ENCODE measurements around the gene ARHGAP32.

The ARHGAP32 gene

DNA sequence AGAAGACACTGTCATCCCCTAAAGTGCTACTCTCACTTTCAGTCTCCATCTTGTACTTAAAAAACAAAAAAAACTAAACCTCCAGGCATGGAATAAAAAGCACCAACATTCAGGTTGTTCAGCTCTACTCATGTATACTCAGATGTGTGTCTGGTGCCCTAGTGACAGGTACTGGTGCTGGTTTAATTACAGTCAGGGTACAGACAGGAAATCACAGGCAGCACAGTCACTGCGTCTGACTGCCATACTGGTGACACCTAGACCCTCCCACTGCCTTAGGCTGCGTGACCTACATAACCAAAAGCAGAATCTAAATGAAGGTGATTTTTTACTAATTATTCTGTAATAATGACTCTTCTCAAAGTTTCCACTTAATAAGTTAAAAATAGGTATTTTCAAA, at the start of gene ARHGAP32:
Gene ARHGAP32, minus strand, starts transcription at position 176 of the 400 bp plus-strand sequence. Its CDS starts 127 bp downstream, at position 49.
- DNase-seq = no peak

DNA sequence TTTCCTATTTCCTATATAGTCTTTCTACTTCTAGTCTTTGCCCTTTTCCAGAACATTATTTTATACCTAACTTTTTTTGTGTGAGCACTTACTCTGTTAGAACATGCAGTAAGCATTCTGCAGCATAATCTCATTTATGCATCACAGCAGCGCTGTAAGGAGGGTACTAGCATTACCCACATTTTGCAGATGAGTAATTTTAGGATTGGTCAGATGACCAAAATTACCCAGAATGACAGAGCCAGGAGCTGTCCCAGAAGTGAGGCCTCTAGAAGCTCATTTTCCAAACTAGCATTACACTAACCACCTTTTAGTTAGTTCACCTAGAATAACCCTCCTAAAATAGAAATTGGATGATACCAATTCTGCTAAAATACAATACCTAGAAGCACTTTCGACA, 47.1 kb upstream of the ARHGAP32 start:
- DNase-seq = no peak

DNA sequence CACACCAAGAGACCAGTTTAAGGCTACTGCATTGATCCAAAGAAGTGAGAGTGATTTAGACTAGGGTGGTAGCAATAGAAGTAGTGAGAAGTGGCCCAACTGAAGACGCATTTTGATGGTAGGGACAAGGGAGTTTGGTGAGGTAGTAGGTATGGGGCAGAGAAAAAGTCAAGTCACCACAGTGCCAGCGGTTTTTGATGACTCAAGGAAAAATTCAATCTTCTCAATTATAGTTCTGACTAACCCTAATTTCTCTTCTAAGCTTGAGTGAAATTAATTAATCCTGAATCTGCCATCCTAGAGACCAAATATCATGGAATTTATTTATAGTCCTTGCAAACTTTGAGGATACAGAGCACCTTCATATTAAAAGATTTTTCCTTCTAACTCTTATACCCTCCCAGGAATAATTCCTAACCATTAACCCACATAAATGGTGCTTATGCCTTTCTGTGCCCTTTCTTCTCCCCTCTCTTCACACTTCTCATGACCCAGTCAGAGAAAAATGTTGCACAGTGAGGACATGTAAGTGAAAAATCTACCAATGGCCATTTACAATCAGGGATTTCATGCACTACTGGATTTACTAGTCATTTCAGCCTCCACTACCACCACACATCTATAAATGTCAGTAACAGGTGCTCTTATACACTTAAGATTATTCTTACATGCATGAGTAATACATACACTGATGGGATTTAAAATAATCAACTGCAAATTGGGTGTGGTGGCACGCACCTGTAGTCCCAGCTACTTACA, 45.9 kb upstream of the ARHGAP32 start:
- DNase-seq = no peak

DNA sequence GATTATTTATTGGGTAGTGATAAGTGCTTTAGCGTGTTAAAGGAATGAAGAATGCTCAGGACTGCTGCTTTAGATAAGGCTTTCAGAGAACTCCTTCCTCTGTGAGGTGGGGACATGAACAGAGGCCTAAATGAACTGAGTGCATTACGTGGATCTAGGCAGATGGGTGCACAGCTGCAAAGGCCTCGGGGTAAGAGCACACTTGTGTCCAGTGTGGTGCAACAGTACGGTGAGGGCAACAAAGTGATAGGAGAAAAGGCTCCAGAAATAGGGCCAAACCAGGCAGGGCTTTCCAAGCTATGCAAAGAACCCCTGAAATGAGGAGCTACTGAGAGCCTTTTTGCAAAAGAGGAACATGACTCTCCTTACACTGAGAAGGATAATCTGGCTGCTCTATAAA, 45.3 kb upstream of the ARHGAP32 start:
- DNase-seq = no peak

DNA sequence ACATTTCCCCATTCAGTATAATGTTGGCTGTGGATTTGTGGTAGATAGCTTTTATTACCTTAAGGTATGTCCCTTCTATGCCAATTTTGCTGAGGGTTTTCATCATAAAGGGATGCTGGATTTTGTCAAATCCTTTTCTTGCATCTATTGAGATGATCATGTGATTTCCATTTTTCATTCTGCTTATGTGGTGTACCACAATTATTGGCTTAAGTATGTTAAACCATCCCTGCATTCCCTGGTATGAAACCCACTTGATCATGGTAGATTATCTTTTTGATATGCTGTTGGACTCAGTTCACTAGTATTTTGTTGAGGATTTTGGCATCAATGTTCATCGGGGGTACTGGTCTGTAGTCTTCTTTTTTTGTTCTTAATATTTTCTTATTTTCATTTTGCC, 44.7 kb upstream of the ARHGAP32 start:
- no peak for DNase-seq

DNA sequence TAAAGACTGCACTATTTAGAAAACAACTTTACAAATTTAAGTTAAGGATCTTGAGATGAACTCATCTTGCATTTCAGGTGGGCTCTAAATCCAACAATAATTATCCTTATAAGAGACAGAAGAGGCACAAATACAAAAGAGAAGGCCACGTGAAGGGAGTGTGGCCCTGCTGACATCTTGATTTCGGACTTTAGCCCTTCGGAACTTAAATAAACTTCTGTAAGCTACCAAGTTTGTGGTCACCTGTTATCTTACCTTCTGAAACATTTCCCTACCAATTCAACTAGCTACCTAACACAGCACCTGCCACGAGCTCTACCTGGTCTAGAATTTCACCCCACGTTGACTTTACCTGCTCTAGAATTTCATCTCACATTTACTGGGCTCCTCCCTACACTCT, 42.9 kb upstream of the ARHGAP32 start:
- DNase-seq = no peak

DNA sequence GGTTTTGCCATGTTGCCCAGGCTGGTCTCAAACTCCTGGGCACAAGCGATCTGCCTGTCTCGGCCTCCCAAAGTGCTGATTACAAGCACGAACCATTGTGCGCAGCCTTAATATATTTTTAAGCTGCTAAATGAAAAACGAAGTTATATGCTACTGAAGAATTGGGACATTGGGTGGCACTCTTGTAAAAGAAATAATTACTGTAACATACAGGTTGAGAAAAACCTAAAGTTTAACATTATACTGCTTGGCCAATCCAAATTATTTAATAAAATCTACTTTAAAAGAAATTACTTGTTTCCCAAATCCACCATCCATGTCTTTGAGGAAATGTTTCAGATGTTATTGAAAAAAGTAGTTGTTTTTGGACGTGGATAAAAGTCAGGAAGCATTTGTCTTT, 37.9 kb upstream of the ARHGAP32 start:
- peak; percentile 23 for DNase-seq

DNA sequence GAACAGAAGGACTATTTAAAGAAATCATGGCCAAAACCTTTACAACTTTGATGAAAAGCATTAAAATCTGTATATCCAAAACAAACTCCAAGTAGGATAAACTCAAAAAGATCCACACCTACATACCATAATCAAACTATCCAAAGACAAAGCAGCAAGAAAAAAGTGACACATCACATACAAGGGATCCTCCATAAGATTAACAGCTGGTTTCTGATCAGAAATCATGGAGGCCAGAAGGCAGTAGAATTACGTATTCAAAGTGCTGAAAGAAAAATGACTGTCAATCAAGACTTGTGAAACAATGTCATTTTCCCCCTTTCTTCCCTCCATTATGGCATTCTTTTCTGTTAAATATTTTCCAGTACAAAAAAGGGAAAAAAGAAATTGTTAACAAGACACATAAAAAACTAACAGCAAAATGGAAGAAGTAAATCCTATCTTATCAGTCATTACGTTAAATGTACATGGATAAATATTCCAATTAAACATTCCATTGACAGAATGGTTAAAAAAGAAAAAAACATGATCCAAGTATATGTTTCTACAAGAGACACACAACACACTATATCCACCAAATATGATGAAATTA, 34.2 kb upstream of the ARHGAP32 start:
- no peak for DNase-seq

DNA sequence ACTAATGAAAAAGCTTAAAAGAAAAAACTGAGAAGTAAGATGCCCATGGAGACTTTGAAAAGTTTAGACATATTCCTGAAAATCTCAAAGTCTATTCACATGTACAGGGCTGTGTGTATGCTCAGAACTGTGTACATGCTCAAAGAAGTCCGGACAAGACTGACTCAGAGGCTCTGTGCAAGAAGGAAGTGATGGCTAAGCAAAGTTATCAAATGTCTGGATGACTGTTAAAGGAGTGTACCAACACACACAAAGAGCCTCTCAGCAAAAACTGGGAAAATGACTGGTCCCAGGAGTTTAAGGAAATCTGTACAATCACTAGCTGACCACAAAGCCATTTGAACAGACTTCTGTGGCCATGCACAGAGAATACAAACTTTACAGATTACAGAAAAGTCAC, 33.1 kb upstream of the ARHGAP32 start:
- DNase-seq = peak; percentile 28

DNA sequence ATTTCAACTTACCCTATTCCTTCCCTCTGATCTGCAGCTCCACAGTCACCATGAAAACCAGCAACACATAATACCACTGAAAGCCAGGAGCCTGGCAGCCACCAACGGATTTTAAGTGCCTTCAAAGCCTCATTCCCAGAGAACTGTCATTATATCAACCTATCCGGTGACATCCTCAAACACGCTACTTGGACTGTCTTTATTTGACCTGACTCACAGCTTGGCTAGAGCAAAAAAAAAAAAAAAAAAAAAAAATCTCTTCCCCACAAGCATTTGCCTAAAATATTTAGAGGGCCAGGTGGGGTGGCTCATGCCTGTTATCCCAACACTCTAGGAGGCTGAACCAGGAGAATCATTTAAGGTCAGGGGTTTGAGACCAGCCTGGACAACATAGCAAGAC, 32.4 kb upstream of the ARHGAP32 start:
- DNase-seq = no peak

DNA sequence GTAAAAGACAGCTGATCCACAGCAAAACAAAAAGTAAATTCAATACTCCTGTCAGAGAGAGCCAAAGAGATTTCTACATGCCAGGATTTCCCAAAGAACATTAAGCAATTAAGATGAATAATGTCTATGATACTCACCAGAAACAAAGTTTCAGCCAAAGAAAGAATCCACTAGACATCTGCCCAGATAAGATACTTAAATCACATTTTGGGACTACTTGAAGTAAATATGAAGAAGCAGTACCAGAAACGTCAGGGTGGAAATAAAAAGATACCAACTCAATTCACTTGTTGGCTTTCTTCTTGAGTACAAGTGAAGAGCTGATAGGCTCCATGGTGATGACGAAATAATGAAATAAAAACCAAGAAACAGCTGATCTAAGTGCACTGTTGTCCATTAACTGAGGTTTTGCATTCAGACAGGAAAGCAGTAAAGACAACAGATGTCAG, 31.6 kb upstream of the ARHGAP32 start:
- DNase-seq = peak; percentile 33

DNA sequence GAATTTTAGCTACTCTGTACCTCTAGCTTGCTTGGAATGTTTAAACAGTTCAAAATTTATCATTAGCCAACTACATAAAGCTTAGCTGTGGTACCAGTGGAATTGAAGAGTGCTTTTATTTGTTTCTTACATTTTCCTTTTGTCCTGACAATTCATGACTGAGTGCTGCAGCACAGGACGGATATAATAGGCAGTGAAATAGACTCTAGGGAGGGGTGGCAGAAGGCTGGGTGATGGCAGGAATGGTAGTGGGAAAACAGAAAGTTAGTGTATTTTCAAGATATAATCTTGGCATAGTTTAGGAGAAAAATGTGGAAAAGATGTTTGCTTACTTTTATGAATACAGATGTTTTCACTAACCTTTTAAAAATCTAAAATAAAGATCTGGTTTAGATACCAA, 31.1 kb upstream of the ARHGAP32 start:
- DNase-seq = no peak

DNA sequence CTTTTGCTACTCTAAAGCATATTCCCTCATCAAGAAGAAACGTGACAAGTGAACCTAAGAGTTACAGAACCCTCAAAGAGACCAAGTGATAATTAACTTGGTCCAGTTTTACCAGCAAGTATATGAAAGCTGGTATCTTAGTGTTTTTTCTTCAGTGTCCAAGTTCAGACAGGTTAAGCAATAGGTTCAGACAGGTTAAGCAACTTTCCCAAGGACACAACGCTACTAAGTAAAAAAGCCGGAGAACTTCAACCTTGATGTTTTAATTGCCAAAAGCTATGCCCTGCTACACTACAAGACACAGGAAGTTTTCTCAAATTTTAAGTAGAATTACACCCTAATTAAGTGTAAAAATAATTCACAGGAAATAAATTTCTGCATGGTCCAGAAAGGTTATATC, 30.0 kb upstream of the ARHGAP32 start:
- DNase-seq = no peak

DNA sequence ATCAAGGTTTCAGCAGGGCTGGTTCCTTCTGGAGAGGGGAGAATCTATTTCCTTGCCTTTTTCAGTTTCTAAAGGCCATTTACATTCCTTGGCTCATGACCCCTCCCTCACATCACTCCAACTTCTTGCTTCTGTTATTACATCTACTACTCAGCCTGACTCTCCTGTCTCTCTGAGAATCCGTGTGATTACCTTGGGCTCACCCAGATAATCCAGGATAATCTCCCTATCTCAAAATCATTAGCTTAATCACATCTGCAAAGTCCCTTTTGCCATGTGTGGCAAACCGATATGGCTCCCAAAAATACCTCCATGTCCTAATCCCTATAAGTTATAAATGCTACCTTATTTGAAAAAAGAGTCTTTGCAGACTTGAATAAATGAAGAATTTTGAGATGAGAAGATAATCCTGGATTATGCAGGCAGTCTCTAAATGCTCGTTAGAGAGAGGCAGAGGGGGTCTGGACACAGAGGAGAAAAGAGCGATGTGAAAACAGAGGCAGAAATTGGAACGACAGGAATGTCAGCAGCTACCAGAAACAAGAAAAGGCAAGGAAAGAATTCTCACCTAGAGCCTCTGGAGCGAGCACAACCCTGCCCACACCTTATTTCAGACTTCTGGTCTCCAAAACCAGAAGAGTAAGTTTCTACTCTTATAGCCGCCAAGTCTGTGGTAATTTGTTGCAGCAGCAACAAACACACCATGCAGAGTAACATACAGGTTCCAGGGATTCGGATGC, 23.6 kb upstream of the ARHGAP32 start:
- DNase-seq = no peak

DNA sequence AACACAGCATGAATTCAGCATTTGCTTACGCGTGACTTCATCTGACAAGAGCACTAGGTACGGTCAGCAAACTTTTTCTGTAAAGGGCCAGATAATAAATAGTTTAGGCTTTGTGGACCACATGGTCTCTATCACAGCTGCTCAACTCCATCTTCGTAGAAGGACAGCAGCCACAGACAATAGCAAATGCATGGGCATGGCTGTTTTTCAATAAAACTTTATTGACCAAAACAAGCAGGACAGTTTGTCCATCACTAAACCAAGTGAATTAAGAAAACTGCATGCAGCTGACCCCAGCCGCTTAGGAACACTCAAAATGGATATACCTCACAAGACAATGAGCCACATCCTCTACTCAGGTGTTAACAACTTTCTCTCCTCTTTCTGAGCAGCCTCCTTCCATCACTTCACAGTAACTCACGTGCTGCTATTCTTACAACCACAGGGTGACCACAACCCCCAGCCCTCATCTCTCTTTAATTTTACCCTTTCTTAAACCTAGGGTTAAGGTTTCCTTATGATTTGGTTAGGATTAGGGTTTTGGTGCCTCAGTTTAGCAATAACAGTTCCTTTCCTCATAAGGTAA, 22.7 kb upstream of the ARHGAP32 start:
- no peak for DNase-seq

DNA sequence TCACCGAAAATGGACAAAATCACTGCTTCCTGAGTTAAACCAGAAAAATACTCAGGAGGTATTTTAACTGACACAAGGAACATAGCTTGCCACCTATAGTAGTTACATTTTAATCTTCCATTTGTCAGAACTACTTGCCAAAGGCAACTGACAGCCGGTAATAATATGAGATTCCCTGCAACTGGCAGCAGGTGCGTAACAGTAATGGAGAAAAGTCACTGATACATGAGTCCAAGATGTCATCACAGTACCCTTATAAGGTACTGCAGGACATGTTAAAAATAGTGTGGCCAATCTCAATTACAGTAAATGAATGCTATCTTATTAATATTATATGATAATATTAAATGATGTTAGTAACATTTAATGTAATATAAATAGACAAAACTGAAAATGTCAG, 21.1 kb upstream of the ARHGAP32 start:
- no peak for DNase-seq

DNA sequence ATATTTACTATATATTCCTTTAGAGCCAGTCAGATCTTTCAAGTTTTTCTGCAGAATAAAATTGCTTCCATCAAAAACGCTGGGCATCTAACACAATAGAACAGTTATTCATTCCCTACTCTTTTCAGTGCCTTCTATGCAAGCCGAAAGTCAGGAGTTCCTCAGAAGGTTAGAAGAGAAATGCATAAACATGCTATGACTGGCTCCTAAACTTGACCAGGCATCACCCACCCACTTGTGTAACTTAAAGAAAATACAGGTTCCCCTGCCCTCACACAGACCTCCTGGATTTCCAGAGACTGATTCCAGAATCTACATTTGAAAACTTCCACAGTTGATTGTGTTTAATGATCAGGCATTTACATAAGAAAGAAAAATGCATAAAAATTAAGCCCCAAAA, 19.3 kb upstream of the ARHGAP32 start:
- no peak for DNase-seq

DNA sequence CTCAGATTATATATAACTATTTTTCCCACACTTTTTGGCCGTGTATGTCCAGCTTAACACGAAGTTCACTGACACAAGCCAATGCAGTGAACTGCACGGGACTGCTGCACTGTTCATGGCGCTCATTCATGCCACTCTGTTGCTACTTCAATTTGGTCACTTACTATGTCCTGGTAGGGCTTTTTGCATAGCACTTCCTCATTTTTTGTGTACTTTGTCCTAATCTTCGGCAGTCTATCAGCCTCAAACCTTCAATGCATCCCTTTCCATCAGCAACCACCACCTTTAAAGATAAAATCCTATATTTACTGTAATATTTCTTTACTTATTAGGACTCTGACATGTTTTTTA, 18.7 kb upstream of the ARHGAP32 start:
- no peak for DNase-seq

DNA sequence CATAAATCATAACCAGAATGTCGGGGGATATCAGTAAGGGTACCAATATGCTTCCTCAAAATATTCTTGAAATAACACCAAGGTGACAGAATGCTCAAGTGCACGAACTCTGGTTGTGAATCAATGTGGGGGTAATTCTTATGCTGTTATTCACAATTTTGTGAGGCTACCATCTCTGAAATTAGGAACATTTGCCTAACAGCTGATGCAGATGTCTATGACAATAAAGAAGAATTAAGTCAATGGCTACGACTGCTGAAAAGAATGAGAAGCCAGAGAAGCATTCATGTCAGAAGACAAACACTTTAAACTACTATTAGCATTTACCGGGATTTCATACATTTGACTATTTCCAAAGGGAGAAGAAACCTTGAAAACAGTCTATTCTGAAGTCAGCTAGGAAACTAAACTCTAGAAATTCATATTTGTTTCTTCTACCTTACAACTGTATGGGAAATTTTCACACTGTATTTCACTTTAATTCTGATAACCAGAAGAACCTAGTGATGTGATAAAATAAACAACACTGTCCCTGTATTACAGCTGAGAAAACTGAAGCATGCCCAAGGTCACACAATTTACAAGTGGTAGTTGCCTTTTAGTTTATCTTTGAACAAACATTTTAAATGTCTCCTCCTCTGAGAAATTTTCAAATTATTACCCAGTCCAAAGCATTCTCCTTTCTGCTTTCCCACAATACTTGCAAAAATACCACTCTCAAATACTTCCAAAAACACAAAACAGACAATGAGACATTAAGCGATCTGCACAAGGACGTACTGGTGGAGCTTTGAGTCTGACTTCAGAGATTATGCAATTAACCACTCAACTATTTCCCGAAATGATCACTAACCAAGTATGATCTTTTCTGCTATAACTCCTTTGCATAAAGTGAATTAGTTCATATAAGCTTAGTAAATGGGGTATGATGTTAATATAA, 18.0 kb upstream of the ARHGAP32 start:
- no peak for DNase-seq

DNA sequence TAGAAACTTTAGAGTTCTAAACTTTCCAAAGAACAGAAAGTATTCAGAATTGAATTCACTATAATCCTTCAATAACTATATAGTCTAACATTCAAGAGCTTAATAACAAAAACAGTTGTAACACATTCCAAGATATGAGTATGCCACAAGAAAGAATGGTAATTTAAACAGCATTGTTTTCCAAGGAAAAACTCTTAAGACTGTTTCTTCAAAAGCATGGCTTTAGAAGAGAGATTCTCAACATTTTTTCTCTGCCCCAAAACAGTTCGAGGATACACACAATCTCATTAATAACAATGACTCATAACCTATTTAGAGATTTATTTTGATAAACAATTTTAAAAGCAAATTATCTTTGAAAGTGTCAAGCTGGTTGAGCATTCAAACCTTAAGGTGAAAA, 16.7 kb upstream of the ARHGAP32 start:
- no peak for DNase-seq

DNA sequence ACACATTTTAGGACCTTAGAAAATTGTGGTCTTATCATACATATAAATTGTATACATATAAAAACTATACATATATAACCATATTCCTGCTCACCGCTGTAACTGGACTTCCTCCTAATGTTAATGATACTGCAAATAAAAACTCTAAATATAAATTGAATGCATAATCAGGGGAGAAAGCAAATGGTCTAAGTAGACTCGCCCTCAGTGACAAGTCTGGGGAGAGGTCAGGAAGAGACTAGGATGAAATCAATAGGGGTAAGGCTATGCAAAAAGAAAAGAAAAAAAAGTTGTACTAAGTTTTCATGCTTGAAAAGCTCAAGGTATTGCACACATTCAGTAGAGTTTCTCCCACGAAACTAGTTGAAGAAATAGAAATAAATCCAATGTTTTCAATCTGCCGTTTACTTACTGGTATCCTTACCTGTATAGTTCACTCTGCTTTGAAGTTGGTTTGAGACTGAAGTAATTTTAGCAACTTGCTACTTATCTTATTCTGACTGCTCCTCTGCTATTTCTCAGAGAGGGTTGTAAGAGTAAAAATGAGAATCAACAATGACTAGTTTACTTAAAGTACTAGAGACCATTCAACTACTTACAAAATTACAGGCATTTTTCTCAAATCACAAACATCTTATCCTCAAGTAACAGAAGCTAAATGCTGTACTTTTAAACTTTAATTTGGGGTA, 12.2 kb upstream of the ARHGAP32 start:
- DNase-seq = no peak

DNA sequence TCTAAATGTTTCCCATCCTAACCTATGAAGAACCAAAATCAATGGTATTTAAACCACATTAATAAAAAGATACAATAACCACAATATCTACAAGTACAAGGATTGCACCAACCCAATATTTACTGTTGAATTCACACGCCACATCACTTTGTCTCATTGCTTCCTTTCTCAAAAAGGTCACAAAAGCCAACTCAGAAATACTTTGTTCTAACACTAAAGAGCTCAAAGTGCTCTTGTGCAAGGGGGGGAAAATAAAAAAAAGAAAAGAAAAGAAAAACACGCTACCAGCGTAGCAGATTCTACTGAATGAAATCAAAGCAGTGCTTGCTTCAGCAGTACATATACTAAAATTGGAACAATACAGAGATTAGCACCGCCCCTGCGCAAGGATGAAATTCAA, 10.5 kb upstream of the ARHGAP32 start:
- DNase-seq = no peak

All from suppressor macrophage treated with lipopolysaccharide for 4 hours (primary cell).